CD4-positive, alpha-beta T cell treated with Interleukin-15 for 4 hours (primary cell): Measurements from ENCODE around the gene CACNG7.
"Not testable (repeated sequence)": the region's sequence is repeated elsewhere in the genome, so short reads cannot be mapped to it uniquely, and the experiment has no call there.

ENCODE experiments used
- DNase-seq: peaks from one replicate; pipeline ENCODE4 v3.0.0-alpha.2; 2020; ENCODE audit warnings: low spot score

CACNG7 gene

DNA sequence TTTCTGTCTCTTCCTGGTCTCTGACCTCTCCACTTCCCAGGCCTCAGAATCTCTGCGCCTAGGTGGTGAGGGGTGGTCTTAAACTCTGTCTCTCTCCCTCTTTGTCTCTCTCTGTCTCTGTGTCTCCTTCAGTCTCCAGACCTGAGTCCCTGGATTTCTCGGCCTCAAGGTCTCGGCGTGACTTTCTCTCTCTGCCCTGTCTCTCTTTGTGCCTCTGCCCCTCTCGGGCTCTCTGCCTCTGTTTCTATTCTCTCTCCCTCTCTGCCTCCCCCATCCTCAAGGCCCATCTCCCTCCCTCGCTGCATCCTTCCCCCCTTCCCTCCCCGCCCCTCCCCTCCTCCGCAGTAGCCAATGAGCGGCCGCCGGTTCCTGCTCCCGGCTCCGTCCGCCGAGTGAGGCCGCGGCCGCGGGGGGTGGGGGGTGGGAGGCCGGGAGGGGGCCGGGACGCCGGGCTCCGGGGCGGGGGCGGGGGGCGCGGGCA, at the start of gene CACNG7:
CACNG7 (plus strand) TSS at position 344 of the 481 bp plus-strand sequence. CDS start 3,554 bp downstream, outside the sequence.
- no peak for DNase-seq

- DNase-seq, result no peak
Observed at GRCh38 chr19:53864308-53864836, 44.7 kb upstream of the CACNG7 start.

DNA sequence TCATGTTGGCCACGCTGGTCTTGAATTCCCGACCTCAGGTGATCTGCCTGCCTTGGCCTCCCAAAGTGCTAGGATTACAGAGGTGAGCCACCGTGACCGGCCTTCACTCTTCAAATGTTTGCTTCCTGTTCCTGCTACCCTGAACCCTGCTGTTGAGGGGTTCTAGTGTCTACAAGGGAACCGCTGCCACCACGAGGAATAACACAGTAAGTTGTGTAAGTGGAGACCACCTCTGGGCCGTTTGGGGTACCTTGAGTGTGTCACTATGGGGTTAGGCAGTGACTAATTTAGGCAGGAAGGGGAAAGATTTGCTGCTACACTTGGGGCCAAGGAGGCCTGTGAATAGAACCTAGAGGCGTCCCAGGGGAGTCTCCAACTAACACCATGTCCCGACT, 43.6 kb upstream of the CACNG7 start:
- peak; percentile 48 for DNase-seq

- DNase-seq, result peak; percentile 81
Observed at GRCh38 chr19:53865918-53866864, 42.9 kb upstream of the CACNG7 start.

DNA sequence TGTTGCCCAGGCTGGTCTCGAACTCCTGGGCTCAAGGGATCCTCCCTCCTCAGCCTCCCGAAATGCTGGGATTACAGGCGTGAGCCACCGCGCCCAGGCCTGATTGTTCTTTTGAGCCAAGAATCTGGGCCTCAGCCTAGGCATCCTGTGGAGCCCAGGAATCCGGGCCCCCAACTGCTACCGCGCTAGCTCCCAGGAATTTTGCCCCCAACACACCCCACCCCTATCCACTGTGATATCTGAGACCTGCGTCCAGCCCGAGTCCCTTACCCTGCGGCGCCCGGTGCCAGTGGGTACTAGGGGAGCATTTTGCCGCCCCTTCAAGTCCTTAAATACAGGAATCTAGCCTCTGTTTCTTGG, 42.2 kb upstream of the CACNG7 start:
- no peak for DNase-seq

GRCh38 chr19:53867225-53868090, 41.6 kb upstream of the CACNG7 start, which contains the start of gene MYADM:
TSS of gene MYADM (plus strand) at chr19:53867883. CDS start at chr19:53873530, 5,647 bp downstream.
- peak; percentile 100 for DNase-seq

DNA sequence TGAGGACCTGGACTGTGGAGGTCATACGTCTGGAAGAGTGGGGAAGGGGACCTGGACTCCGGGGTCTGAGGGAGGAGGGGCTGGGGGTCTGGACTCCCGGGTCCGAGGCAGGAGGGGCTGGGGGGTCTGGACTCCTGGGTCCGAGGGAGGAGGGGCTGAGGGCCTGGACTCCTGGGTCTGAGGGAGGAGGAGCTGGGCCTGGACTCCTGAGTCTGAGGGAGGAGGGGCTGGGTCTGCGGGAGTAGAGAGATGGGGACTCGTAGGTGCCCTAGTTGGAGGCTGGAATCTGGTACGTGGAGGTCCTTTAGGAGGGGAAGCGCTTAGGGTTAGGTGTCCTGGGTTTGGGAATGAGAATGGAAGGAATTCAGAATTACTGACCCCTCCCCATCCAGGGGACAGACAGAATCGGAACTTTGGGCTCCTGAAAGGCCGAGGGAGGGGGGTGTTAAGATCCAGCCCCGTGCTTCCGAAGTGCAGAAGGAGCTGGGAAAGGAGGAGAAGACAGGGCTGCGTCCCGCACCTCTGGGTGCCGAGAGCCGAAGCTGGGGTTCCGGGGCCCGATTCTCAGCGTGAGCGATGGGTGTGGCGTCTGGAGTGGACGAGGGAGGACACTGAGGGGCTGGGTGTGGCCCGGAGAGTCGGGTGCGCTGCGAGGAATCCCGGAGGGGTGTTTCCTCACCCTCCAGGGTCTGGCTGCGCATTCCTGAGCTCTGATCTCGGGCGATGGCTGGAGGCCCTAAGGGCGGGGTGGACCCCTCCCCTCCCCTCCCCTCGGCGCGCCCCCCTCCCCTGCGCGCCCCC, 40.8 kb upstream of the CACNG7 start:
- peak; percentile 57 for DNase-seq

- peak; percentile 92 for DNase-seq
Observed at GRCh38 chr19:53868892-53869804, 39.9 kb upstream of the CACNG7 start.

DNA sequence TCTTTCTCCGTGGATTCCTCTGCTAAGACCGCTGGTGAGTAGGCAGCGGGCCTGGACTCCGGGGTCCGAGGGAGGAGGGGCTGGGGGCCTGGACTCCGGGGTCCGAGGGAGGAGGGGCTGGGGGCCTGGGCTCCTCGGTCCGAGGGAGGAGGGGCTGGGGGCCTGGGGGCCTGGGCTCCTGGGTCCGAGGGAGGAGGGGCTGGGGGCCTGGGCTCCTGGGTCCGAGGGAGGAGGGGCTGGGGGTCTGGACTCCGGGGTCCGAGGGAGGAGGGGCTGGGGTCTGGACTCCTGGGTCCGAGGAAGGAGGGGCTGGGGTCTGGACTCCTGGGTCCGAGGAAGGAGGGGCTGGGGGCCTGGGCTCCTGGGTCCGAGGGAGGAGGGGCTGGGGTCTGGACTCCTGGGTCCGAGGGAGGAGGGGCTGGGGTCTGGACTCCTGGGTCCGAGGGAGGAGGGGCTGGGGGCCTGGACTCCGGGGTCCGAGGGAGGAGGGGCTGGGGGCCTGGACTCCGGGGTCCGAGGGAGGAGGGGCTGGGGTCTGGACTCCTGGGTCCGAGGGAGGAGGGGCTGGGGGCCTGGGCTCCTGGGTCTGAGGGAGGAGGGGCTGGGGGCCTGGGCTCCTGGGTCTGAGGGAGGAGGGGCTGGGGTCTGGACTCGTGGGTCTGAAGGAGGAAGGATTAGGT, 39.1 kb upstream of the CACNG7 start:
- not testable (repeated sequence) for DNase-seq

DNA sequence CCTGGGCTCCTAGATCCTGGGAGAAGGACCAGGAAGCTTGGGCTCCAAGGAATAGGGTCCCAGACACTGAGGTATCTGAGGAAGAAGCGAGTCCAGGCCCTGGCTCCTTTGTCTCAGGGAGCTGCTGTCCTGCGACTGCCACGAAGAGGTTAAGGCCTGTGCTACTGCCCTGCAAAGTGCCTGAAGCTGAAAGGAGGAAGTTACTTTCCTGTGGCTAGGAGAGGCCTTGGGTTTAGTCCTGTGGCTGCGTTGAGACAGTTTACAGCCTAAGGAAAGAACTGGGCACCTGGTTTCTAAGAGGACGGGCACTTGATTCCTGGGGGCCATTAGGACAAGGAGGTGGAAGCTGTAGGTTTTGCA, 38.6 kb upstream of the CACNG7 start:
- DNase-seq, result no peak

GRCh38 chr19:53871454-53871853, 37.6 kb upstream of the CACNG7 start:
- DNase-seq, result no peak

DNA sequence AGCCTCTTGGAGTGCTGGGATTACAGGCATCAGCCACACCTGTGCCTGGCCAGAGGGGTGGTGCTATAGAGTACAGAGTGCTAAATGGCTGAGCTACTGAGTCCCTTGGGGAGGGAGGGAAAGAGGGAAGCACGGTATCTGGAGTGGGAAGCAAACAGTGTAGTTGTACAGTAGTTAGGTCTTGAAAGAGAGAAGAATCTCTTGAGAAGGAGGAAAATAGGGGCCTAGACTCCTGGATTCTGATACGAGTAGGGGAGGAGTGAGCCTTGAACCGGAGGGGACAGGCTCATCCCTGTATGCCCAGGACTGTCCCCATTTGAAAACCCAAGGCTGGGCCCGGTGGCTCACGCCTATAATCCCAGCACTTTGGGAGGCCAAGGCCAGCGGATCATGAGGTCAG, 36.3 kb upstream of the CACNG7 start:
- no peak for DNase-seq

- no peak for DNase-seq
Observed at GRCh38 chr19:53873773-53874605, 35.1 kb upstream of the CACNG7 start.

DNA sequence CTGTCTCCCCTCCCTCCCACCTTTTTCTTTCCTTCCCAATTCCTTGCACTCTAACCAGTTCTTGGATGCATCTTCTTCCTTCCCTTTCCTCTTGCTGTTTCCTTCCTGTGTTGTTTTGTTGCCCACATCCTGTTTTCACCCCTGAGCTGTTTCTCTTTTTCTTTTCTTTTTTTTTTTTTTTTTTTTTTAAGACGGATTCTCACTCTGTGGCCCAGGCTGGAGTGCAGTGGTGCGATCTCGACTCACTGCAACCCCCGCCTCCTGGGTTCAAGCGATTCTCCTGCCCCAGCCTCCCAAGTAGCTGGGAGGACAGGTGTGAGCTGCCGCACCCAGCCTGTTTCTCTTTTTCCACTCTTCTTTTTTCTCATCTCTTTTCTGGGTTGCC, 34.5 kb upstream of the CACNG7 start:
- no peak for DNase-seq

GRCh38 chr19:53875602-53876325, 33.3 kb upstream of the CACNG7 start:
- no peak for DNase-seq

DNA sequence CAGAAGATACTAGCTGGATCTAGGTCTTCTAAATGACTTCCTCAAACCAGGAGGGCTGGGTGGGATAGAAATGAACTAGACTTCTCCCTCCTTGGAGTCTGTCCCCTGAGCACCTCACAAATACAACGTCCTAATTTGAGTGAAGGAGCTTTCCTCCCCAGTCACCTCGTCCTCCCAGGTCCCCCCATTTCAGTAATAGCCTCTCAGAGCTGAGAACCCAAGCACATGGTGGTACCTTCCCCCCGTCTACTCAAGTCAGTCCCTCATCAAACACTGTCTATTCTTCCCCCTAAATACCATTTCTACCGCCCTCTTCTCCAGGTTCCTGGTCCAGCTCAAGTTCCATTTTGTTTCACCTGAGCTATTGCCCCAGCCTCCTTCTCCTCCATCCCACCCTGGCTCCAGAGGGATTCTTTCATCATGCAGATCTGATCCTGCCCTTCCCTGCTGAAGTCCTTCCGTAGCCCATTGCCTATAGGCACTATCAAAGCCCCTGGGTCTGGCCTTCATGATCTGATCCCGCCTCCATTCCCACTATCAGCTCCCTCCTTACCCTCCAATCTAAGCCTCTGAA, 32.3 kb upstream of the CACNG7 start:
- DNase-seq, result no peak

DNA sequence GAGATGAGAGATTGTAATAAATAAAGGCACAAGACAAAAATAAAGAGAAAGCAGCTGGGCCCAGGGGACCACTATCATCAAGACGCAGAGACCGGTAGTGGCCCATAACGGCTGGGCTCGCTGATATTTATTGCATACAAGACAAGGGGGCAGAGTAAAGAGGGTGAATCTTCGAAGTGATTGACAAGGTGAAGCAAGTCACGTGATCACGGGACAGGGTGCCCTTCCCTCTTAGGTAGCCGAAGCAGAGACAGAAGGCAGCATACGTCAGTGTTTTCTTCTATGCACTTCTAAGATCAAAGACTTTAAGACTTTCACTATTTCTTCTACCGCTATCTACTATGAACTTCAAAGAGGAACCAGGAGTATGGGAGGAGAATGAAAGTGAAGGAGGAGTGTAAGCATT, 31.7 kb upstream of the CACNG7 start:
- peak; percentile 63 for DNase-seq

DNA sequence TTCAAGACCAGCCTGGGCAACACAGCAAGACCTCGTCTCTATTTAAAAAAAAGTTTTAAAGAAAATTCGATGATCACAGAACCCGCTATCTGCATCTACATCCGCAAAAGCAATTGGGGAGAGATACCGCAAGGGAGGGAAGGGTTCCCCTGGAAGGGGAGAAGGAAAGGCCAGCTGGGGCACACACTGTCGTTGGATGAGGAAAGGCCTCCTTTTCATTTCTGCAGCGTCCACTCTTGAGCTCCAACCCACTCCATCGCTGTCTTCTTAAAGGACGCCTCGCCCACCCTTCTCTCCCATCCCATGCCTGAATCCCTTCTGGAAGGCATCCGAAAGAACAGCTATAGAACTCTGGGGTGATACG, 30.3 kb upstream of the CACNG7 start:
- no peak for DNase-seq
